Mammary epithelial cell (primary cell): ENCODE results near the gene C14orf132.

Experiments used
- EZH2 ChIP-seq: IDR thresholded peaks from 2 replicates; pipeline ENCODE4 v1.6.1; 2012; ENCODE audit warnings: low read length, inconsistent platforms, borderline replicate concordance
- TF ChIP-seq, protein P1 (sequence below), 2 donors: IDR thresholded peaks in 1 of 2; conservative IDR thresholded peaks in 1 of 2; 2 replicates each; pipeline ENCODE4 v1.5.1; 2011 to 2012; ENCODE audit warnings: inconsistent platforms in 2 of 2, low read length in 2 of 2, mild to moderate bottlenecking in 2 of 2, control low read depth in 1 of 2, low read depth in 1 of 2; ENCODE audit not compliant: insufficient read depth in 1 of 2; ENCODE audit errors: extremely low read depth in 1 of 2

DNA sequence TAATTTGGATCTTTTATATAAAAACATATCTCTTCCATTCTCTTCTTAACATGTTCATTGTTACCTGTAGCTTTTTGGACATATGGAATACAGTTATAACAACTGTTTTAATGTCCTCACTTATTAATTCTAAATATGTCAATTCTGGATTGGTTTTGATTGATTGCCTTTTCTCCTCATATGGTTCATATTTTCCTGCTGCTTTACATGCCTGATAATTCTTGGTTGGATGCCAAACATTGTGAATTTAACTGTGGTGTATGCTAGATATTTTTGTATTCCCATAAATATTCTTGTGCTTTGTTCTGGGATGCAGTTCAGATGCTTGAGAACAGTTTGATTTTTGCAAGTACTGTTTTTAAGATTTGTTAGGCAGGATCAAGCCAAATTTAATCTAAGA is 10.8 kb downstream of the C14orf132 start:
- TF ChIP-seq, protein P1, sequence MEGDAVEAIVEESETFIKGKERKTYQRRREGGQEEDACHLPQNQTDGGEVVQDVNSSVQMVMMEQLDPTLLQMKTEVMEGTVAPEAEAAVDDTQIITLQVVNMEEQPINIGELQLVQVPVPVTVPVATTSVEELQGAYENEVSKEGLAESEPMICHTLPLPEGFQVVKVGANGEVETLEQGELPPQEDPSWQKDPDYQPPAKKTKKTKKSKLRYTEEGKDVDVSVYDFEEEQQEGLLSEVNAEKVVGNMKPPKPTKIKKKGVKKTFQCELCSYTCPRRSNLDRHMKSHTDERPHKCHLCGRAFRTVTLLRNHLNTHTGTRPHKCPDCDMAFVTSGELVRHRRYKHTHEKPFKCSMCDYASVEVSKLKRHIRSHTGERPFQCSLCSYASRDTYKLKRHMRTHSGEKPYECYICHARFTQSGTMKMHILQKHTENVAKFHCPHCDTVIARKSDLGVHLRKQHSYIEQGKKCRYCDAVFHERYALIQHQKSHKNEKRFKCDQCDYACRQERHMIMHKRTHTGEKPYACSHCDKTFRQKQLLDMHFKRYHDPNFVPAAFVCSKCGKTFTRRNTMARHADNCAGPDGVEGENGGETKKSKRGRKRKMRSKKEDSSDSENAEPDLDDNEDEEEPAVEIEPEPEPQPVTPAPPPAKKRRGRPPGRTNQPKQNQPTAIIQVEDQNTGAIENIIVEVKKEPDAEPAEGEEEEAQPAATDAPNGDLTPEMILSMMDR (conservative IDR thresholded peaks at IDR 0.05 in 1 of 2, IDR thresholded peaks at IDR 0.05 in 1 of 2; ENCODE audit: extremely low read depth in 1 of 2, insufficient read depth in 1 of 2, low read depth in 1 of 2, low read length in 2 of 2): no peak
- no peak for TF ChIP-seq EZH2
